ENCODE measurements around the gene HOMER2.

The HOMER2 gene

DNA sequence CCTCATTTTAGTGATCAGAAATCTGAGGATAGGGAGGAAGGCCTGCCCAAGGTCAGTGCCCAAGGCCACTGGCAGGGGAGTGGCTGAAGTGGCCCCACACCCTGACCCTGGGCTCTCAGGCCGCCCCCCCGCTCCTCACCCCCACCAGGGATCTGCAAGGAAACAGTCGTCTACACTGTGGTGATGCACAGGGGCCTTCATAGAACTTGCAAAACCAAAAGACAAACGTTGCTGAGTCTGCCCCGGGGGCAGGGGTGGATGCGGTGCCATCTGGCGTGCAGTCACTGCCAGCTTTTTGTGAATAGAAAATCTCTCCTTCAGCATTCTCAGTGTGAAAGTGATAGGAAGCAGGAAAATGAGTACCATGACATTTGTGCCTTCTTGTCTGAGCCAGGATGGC, 101.8 kb downstream of the HOMER2 start:
- DNase-seq = peak in 7 of 42 donors; percentile 3 to 42 (median 32)
- intact Hi-C loops (cut with DNase I) = no loop called here

DNA sequence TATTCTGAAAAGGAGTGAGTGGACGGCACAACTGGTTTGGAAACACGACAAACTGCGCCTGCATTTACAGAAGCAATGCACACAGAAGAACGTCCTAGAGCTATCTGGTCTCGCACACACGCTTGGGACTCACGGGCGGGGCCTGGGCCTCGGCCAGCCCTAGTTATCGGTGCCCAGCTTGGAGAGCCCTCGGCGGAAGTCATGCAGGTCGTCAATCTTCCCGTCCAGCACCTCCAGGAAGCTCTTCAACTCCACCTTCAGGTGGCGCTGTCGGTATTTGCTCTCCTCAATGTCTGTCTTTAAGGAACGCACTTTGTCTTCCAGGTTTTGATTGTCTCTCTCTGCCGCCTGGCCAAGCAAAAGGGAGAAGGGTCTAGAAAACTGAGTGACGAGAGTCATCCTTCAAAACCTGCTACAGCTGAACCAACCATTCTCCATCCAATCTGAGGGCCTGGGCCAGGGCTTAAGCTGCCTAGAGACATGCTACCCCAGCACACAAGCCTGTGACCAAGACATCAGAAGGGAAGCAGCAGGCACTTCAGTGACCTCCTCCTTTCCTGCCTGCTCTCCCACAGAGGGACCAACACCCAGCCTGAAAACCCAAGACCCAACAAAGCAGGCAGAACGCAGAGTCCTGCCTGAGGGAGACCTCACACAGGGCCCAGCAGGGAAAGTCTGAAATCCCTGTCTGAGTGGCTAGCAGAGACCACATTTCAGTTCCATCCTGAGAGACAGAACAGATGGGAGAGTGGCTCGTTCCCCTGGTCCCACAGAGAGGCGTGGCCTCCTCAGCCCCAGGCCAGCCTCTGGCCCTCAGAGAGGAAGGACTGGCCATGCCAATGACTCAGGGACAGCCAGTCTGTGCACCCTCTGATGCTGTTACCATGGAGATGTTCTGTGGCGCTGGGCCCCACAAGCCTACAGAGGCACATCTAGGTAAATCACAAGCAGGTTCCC, 102.7 kb downstream of the HOMER2 start:
- intact Hi-C loops (cut with DNase I) = no loop called here
- DNase-seq = peak in 36 of 42 donors; percentile 13 to 77 (median 45)

DNA sequence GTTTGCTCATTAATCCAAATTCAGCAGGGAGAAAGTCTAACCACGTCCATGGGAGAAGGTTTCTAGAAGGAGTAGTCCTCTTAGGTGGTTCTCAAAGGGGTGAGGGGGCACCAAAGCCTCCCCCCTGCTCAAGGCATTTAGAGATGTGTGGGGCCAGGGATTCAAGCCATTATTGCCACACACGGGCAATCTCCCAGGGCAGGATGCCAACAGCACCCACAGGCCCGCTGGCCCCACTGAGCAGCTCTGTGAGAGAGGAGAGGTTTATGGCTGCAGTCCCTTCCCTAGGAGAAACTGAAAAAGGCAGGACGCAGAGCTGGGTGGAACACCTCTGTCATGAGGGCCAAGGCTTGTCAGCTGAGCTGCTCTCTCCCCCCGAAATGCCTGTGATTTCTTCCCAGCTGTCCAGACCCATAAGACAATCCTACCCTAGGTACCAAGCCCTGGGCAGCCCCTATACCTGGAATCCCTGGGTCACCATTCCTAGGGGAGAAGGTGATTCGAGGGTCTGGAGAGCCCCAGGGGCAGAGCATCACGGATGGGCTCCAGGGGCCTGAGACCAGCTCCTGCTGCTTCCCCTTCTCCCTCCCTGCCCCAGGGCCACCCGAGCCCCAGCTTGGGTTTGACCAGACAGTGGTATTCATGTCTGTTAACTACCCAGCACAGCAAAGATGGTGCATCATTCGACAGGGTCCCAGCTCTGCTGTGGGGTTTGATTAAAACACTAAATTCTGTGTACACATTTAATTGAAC, 104.1 kb downstream of the HOMER2 start:
- intact Hi-C loops (cut with DNase I) = no loop called here
- peak in 3 of 42 donors; percentile 16 to 29 (median 22) for DNase-seq

DNA sequence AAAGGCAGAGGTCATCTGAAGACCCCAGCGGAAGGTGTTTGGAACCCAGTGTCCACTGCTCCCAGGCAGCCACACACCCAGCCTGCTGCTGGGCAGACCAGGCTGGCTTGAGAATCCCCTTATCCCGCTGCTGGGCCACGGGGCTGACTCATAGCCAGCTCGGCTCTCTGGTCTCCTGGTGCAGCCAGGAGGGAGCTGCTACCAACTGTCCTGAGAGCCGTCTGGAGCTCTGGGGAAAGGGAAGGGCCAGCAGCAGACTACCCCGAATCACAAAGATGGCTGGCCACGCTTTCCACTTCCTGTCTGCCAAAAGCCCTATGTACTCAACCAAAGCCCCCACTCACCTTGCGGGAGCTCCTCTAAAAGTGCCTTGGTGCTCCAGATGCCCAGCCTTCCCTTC, 104.8 kb downstream of the HOMER2 start:
- intact Hi-C loops (cut with DNase I) = no loop called here
- peak in 2 of 42 donors; percentile 11 to 29 for DNase-seq

DNA sequence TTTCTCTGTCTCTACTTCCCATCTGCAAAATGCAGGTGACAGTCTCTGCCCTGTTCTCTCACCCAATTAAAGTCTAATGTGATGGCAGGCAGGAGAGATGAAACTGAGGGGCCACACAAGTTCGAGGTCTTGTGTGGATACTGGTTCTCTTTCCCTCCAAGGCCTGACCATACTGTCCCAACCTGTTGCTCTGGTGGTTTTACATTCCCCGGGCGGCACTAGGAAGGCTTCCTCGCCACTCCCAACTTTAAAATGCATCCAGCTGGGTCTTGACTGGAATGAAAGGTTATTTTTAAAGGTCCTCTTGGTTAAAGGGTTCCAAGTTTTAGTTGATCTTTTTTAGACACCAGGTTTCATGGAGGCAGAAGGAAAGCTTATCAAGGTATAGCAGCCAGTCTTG, 105.9 kb downstream of the HOMER2 start:
- intact Hi-C loops (cut with DNase I) = no loop called here
- DNase-seq = peak in 1 of 42 donors; percentile 6

DNA sequence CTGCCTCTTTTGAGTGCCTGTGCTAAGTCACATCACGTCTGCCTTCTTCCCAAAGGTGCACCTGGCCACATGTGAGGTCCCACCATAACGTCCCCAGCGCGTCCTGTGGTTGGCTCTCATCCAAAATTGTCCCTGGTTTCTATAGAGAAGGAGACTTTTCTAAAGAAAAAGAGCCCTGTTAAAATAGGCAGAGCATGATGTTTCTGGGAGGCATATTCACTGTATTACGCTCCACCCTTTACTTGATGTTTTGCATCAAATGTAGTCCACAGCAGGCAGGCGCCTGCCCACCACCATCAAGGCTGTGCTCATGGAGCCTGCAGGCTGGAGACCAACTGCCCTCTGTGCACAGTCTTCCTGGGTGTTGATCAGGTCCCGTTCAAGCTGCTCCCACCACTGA, 106.8 kb downstream of the HOMER2 start:
- intact Hi-C loops (cut with DNase I) = no loop called here
- DNase-seq = peak in 1 of 42 donors; percentile 35

DNA sequence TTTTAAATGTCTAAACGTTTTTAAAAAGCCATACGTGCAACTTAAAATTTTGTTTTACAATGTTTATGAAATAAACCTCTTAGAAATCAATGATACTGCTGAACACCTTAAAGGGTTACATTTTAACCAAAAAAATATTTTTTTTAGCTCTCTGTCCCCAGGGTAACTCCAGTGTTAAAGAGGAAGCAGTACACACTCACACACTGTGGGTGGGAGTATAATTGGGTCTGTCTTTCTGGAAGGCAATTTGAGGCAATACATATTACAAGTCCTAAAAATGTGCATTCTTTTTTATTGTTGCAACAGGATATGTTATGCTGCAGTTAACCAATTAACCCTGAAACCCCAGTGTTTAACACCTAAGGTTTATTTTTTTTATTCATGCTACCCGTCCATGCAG, 109.0 kb downstream of the HOMER2 start:
- DNase-seq = no peak
- intact Hi-C loops (cut with DNase I) = no loop called here

DNA sequence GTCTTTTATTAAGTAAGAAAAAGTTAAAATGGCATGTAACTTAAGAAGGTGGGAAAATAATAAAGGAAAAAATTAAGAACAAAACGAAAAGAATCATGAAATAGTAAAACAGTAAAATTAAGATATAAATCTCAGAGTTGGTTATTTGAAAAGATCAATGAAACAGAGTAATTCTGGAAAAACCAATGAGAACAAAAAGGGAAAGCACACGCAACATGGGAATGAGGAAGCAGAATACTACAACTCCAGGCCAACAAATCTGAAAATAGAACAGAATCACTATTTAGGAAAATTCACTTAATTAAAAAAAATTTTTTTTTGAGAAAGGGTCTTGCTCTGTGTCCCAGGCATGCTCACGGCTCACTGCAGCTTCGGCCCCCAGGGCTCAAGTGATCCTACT, 112.4 kb downstream of the HOMER2 start:
- peak in 1 of 42 donors; percentile 32 for DNase-seq
- intact Hi-C loops (cut with DNase I) = no loop called here

DNA sequence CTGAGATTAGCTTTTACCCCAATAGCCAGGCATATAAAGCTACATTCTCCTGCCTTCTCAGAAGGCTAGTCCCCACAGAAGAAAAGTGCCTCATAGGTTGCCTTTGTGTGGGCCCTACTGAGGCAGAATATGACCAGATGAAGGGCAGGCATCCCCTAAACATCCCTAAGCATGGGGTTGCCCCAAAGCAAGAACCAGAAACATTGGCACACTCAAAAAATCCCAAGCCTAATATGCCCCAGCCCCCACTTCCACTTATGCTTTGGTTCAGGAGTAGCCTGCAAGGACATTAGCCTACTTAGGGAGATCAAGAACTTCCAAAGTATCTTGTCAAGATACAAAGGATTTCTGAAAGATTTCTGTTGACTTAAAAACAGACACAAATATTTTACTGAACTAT, 113.4 kb downstream of the HOMER2 start:
- intact Hi-C loops (cut with DNase I) = no loop called here
- no peak for DNase-seq

DNA sequence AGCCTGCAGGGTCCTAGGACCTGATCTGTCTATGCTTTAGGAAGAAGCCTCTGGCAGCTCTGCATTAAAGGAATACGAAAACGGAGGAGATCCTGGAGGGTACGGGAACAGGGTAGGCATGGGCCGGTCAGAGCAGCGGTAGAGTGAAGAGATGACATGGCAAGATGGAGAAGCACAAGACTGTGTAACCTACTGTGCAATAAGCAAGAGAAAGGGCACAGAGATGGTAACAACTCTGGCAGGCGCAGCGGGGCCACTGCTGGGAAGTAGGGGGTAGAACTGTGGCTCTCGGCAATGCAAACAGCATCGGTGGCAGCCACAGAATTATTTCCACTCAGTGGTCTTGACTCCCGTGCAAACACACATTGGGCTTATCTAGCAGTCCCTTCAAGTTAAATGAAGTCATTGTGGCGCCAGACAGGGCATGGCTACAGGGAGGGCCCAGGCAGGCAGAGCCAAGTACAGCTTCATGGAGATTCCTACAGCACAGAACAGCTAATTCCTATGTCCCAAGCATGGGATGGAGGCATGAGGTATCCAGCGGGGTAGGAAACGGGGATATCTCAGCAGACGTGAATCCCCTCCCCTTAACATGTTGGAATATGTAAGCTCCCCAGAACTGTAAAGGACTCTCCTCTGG, 114.3 kb downstream of the HOMER2 start:
- DNase-seq = peak in 1 of 42 donors; percentile 33
- intact Hi-C loops (cut with DNase I) = no loop called here

DNA sequence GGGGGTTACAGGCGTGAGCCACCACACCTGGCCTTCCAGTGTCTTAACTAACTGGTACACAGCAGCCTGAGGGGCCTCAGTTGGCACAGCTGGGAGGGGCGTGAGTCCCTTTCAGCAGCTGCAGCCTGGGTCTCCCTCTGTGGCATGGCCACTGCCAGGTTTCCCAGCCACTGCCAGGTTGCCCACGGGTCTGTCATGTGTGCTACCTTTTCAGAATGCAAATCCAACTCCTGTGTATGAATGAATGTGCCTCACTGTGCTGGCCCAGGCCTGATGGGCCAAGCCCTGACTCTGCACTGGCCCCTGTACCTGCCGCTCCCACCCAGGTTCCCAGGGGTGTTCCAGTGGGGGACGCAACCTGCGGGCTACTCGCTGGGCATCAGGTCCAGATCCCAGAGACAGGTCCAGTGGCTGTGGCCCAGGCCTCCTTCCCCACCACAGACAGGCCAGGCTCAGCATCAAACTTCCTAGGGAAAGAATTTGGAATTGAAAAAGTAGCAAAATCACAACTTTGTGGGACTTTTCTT, 117.1 kb downstream of the HOMER2 start:
- intact Hi-C loops (cut with DNase I) = no loop called here
- peak in 1 of 42 donors; percentile 39 for DNase-seq

DNA sequence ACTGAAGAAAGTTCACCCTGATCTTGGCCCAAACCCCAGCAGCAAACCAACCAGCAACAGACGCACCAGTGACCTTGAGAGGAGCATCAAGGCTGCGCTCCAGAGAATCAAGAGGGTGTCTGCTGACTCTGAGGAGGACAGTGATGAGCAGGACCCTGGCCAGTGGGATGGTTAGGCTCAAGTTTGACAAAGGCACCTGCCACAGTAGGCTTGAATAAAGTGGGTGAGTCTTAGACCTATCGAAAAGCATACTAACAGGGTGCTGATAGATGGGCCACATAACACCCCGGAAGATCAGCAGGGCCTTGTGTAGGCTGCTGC, 119.2 kb downstream of the HOMER2 start:
- intact Hi-C loops (cut with DNase I) = no loop called here
- peak in 1 of 42 donors; percentile 22 for DNase-seq

DNA sequence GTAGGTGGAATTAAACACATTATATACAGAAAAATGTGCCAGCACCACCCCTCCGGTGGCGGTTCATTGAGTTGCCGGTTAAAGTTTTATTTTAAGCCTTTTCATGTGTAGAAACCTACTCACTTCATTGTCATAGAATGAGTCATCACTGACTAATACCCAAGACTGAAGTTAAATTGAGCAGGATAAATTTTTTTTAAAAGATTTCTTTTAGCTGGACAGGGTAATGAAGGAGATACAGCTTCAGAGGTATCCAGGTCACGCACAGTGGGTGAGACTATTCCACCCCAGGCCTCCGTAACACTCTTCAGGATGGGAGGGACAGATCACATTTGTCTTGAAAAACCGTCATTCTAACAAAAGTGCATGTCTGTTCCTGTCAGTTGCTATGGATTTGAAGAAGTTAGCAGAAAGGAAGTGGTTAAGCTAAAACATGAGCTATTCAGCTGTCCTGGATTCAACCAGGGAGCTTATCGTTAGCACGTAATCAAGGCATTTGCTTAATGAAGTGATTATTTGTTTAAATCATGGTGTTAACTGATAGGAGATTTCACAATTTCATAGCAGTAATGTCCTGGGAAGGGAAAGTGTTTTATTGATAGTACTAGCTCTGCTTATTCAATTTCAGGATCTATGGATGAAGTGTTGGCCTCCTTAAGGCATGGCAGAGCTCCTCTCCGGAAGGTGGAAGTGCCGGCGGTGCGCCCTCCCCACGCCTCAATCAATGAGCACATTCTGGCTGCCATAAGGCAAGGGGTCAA, 119.7 kb downstream of the HOMER2 start:
- intact Hi-C loops (cut with DNase I) = no loop called here
- DNase-seq = peak in 35 of 42 donors; percentile 20 to 86 (median 60)

DNA sequence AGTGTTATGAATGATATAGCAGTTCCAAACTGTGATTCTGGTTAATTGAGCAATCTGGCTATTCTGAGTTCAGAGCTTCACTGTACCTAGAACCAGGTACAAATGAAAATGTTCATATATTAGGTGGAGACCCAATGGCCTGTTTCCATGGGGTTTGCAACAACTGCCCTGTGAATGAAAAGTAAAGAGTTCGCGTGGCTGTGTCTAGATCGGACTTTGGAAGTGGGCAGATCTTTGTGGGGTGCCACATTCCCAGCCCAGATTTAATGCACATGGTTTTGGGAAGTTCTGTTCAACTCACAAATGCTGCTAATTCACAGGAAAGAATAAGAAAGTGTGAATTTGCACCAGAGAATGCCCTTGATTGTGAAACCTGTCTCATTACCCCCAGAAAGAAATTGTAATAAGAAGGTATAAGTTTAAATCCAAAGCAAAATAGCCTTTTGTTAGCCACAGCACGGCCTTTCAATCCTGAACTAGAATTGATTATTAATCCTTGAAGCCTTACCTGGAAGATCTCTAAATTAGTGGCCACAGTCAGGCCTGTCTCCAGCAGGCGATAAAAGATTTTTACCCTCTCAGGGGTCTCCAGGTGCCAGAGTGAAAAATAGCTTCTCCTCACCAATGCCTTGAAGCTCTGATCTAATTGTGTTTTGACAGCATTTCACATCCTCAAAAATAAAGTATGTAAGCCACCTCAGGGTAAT, 120.5 kb downstream of the HOMER2 start:
- peak in 1 of 42 donors; percentile 20 for DNase-seq
- intact Hi-C loops (cut with DNase I) = no loop called here

DNA sequence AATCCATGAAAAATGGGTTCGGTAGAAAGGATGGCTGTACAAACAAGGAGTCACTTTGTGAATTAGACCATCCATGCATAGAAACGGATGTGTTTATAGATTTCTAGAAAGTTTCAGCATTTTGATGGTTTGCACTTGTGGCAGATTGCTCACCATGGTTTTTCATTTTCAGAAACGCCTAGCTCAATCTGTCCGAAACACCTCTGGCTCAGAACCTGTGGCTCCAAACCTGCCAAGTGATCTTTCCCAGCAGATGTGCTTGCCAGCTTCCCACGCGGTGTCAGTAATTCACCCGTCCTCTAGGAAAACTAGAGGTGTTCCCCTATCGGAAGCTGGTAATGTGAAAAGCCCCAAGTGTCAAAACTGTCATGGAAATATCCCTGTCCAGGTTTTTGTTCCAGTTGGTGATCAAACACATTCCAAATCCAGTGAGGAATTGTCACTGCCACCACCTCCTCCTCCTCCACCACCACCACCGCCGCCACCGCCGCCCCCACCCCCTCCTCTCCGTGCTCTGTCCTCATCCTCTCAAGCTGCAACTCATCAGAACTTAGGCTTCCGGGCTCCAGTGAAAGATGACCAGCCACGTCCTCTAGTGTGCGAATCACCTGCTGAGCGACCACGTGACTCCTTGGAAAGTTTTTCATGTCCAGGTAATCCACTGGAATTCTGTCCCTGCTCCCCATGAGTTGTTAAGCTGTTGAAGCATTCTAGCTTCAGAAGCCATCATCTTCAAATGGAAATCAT, 121.9 kb downstream of the HOMER2 start:
- intact Hi-C loops (cut with DNase I) = no loop called here
- peak in 1 of 42 donors; percentile 18 for DNase-seq

DNA sequence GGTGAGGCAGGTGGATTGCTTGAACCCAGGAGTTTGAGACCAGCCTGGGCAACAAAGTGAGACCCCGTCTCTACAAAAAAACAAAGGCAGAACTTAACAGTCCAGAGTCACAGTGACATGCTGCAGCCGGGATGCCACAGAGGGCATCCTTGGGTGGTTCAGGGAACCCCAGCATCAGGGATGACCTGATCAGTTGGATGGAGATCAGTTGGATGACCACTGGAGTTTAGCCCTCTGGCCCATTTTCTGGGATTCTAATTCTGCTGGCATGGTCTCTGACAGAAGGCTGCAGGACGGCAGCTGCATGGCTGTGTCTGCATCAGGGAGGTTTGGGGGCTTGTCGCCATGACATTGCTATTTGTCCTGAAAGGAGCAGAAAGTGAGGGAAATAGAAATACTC, 123.3 kb downstream of the HOMER2 start:
- intact Hi-C loops (cut with DNase I) = no loop called here
- DNase-seq = peak in 1 of 42 donors; percentile 21

DNA sequence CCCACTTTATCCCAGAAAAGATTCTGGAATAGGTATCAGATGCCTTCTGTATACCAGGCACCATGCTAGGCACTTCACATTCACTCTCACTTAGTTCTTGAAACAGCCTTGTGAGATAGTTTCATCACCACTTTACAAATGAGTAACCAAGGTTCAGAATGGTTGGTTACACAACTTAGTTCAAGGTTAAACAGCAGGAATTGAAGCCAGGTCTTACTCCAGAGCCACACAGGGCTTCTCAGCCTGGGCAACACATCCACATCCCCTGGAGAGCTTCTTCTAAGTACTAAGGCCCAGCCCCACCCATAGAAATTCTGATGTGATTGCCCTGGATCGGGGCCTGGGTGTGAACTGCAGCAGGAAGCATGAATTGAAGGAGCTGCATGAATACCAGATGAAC, 124.4 kb downstream of the HOMER2 start:
- DNase-seq = no peak
- intact Hi-C loops (cut with DNase I) = no loop called here
